GM18499 (cell line): ENCODE data around the gene CFAP74.
"Not testable (repeated sequence)": the region's sequence is repeated elsewhere in the genome, so short reads cannot be mapped to it uniquely, and the experiment has no call there.

Source experiments
- ATAC-seq: cut with Tn5 transposase; IDR thresholded peaks from one replicate; pipeline ENCODE4 v1.9.1; 2021; ENCODE audit warnings: moderate number of reproducible peaks; ENCODE audit not compliant: insufficient read depth, unreplicated experiment

The CFAP74 gene

GRCh38 chr1:1938276-1938573 is 65.4 kb downstream of the CFAP74 start:
- no peak for ATAC-seq

GRCh38 chr1:1937549-1938275 is 65.9 kb downstream of the CFAP74 start:
- ATAC-seq: no peak

GRCh38 chr1:1937061-1937460 is 66.5 kb downstream of the CFAP74 start:
- no peak for ATAC-seq

- not testable (repeated sequence) for ATAC-seq
Observed at GRCh38 chr1:1934848-1935247, 68.7 kb downstream of the CFAP74 start.

- ATAC-seq: no peak
Observed at GRCh38 chr1:1929639-1930545, 73.7 kb downstream of the CFAP74 start.

- ATAC-seq: no peak
Observed at GRCh38 chr1:1929102-1929638, 74.4 kb downstream of the CFAP74 start.

- ATAC-seq: no peak
Observed at GRCh38 chr1:1928231-1929101, 75.1 kb downstream of the CFAP74 start.

GRCh38 chr1:1927751-1928150 is 75.8 kb downstream of the CFAP74 start:
- ATAC-seq: no peak

GRCh38 chr1:1926886-1927660 is 76.5 kb downstream of the CFAP74 start:
- ATAC-seq: no peak

GRCh38 chr1:1926346-1926811 is 77.2 kb downstream of the CFAP74 start:
- no peak for ATAC-seq

- ATAC-seq: no peak
Observed at GRCh38 chr1:1925437-1926345, 77.9 kb downstream of the CFAP74 start.

- no peak for ATAC-seq
Observed at GRCh38 chr1:1924849-1925248, 78.7 kb downstream of the CFAP74 start.

- ATAC-seq: no peak
Observed at GRCh38 chr1:1924386-1924785, 79.2 kb downstream of the CFAP74 start.

- no peak for ATAC-seq
Observed at GRCh38 chr1:1922956-1923833, 80.4 kb downstream of the CFAP74 start.

GRCh38 chr1:1922702-1922955 is 81.0 kb downstream of the CFAP74 start:
- no peak for ATAC-seq

- no peak for ATAC-seq
Observed at GRCh38 chr1:1921901-1922701, 81.5 kb downstream of the CFAP74 start.

- ATAC-seq: no peak
Observed at GRCh38 chr1:1921459-1921862, 82.1 kb downstream of the CFAP74 start.
